Umbilical cord (tissue), 1 donor: Measurements from ENCODE around the gene DHDDS. TPM values are rescaled to one million over a fixed set of nuclear protein-coding genes. Genes with fewer than 3 reads are reported as not detected.

Source experiments
- total RNA-seq: library from RNA; depleted of rRNA; stranded (reverse); fragments of >200 nt; gene quantifications from one replicate; pipeline ENCODE4 v1.2.3, GENCODE V29; 2014; ENCODE audit warnings: low replicate concordance; ENCODE audit not compliant: insufficient read depth

DHDDS gene
- total RNA-seq, 1 donor from 2014 or later, result 26.2 TPM

Other genes with a start within 250 kb of the DHDDS start
- 1.7 TPM for gene CATSPER4, start 241.7 kb upstream of the DHDDS start, total RNA-seq
- gene CEP85, start 198.1 kb upstream of the DHDDS start, total RNA-seq, result 1.7 TPM
- 12.5 TPM for gene SH3BGRL3, start 152.2 kb upstream of the DHDDS start, total RNA-seq
- 8.2 TPM for gene UBXN11, start 125.7 kb upstream of the DHDDS start, total RNA-seq
- not detected for gene CD52, start 114.4 kb upstream of the DHDDS start, total RNA-seq
- gene CRYBG2, start 78.2 kb upstream of the DHDDS start, total RNA-seq, result 7.0 TPM
- gene ZNF683, start 59.6 kb upstream of the DHDDS start, total RNA-seq, result 1.4 TPM
- gene LIN28A, start 21.5 kb upstream of the DHDDS start, total RNA-seq, result 1.4 TPM
- gene HMGN2, start 40.1 kb downstream of the DHDDS start, total RNA-seq, result 255 TPM
- 11.1 TPM for gene RPS6KA1, start 97.4 kb downstream of the DHDDS start, total RNA-seq